Small intestine (tissue), 7 donors: Measurements from ENCODE around the gene RARRES1. TPM values are rescaled to one million over a fixed set of nuclear protein-coding genes. Genes with fewer than 3 reads are reported as not detected.

Source experiments
- DNase-seq, 2 donors: peaks; one replicate each; pipeline versions ENCODE4 v3.0.0 to v3.0.0-alpha.2; 2013
- FAIRE-seq: peaks from 2 replicates; lab custom pipeline; 2012; peaks lifted over from hg19 to GRCh38; lab: Jason Lieb, UNC
- H3K27ac ChIP-seq, 3 donors: one replicate each; pipeline ENCODE4 v1.5.1; 2013; ENCODE audit warnings: low read length in 2 of 3, mild to moderate bottlenecking in 2 of 3, control low read depth in 1 of 3, inconsistent platforms in 1 of 3, low read depth in 1 of 3, moderate library complexity in 1 of 3
- H3K27me3 ChIP-seq, 3 donors: one replicate each; pipeline ENCODE4 v1.6.1; 2013; ENCODE audit warnings: low read length in 3 of 3, inconsistent platforms in 1 of 3; ENCODE audit not compliant: control insufficient read depth in 3 of 3, insufficient read depth in 3 of 3
- H3K36me3 ChIP-seq, 3 donors: one replicate each; pipeline ENCODE4 v1.6.1; 2013; ENCODE audit warnings: low read length in 3 of 3, inconsistent platforms in 1 of 3, low read depth in 1 of 3, mild to moderate bottlenecking in 1 of 3, moderate library complexity in 1 of 3; ENCODE audit not compliant: control insufficient read depth in 3 of 3, insufficient read depth in 2 of 3
- H3K4me1 ChIP-seq, 3 donors: one replicate each; pipeline ENCODE4 v1.6.1; 2013; ENCODE audit warnings: low read length in 2 of 3, inconsistent platforms in 1 of 3, low read depth in 1 of 3, mild to moderate bottlenecking in 1 of 3, moderate library complexity in 1 of 3; ENCODE audit not compliant: control insufficient read depth in 3 of 3, insufficient read depth in 2 of 3
- H3K4me3 ChIP-seq, 3 donors: one replicate each; pipeline ENCODE4 v1.5.1; 2013; ENCODE audit warnings: low read length in 3 of 3, control low read depth in 1 of 3, inconsistent platforms in 1 of 3, low read depth in 1 of 3, mild to moderate bottlenecking in 1 of 3, moderate library complexity in 1 of 3
- H3K9me3 ChIP-seq, 2 donors: one replicate each; pipeline ENCODE4 v1.6.1; 2013; ENCODE audit warnings: low read depth in 1 of 2, low read length in 1 of 2; ENCODE audit not compliant: control insufficient read depth in 2 of 2, insufficient read depth in 1 of 2
- WGBS, 3 donors: extraction: QIAGEN DNeasy Blood & Tissue Kit; methylation state at CpG; one replicate each; pipeline ENCODE4 v1.1.7; 2013; 5-methylcytosine and 5-hydroxymethylcytosine counted together
- polyA plus RNA-seq, 4 donors: library from polyadenylated mRNA; stranded (reverse) in 3 of 4; unstranded in 1 of 4; fragments of 200-250 nt in 3 of 4; fragments of 120-200 nt in 1 of 4; gene quantifications; one replicate each; pipeline versions ENCODE4 v1.2.1 to v1.2.3, GENCODE V29; 2013
- donor health status: healthy with polysubstance abuse.
- donor health status: control.
- donor health status: control.
- donor health status: Bipolar disorder and iron deficiency.
- donor health status: healthy.

RARRES1 gene
- polyA plus RNA-seq, 4 donors: 0.89 to 165 (median 16.9) TPM

- 70 to 73% (median 71%) methylated on average over 4 of the region's 4 CpGs for WGBS, 3 donors
- FAIRE-seq (no peak), DNase-seq (no peak)
- Histone ChIP-seq H3K27me3 (no peaks in the 10 kb centered on the region), H3K4me3 (no peak overlapping the region), H3K9me3 (no peaks in the 10 kb centered on the region), H3K36me3 (peaks cover 7 to 19% (median 8%) of the 10 kb centered on the region in 3 donors), H3K27ac (no peak overlapping the region), H3K4me1 (peaks cover 0 to 3% (median 0%) of the 10 kb centered on the region in 3 donors)
Observed at GRCh38 chr3:158649791-158650190, 82.5 kb downstream of the RARRES1 start.

Other genes starting within 250 kb of the RARRES1 start
- 1 to 10 TPM in 3 of 4 donors, not detected in 1; 2.2 to 4.1 (median 2.4) TPM for gene MLF1, start 161.3 kb downstream of the RARRES1 start, polyA plus RNA-seq
- 10 to 100 TPM in 3 of 4 donors, 1 to 10 TPM in 1; 9.4 to 37.5 (median 22.8) TPM for gene GFM1, start 87.9 kb downstream of the RARRES1 start, polyA plus RNA-seq
- 10 to 100 TPM; 29.2 to 53.8 (median 33.4) TPM for gene LXN, start 59.8 kb downstream of the RARRES1 start, polyA plus RNA-seq
- 10 to 100 TPM; 18.6 to 54.4 (median 33.1) TPM for gene MFSD1, start 69.6 kb upstream of the RARRES1 start, polyA plus RNA-seq